GM23248 (cell line): ENCODE data around the gene RAPGEF3.

Source experiments
- EZH2 ChIP-seq: fragments of 200-600 bp; sonication (generic); IDR thresholded peaks from 2 replicates; pipeline ENCODE4 v1.6.1; 2018; ENCODE audit warnings: antibody characterized with exemption, mild to moderate bottlenecking; ENCODE audit not compliant: insufficient read depth, poor library complexity, severe bottlenecking
- EZH2phosphoT487 ChIP-seq: fragments of 200-600 bp; sonication (generic); IDR thresholded peaks from 2 replicates; pipeline ENCODE4 v1.6.1; 2018; ENCODE audit warnings: antibody characterized with exemption, moderate library complexity, mild to moderate bottlenecking, low read depth; ENCODE audit not compliant: insufficient read depth

DNA sequence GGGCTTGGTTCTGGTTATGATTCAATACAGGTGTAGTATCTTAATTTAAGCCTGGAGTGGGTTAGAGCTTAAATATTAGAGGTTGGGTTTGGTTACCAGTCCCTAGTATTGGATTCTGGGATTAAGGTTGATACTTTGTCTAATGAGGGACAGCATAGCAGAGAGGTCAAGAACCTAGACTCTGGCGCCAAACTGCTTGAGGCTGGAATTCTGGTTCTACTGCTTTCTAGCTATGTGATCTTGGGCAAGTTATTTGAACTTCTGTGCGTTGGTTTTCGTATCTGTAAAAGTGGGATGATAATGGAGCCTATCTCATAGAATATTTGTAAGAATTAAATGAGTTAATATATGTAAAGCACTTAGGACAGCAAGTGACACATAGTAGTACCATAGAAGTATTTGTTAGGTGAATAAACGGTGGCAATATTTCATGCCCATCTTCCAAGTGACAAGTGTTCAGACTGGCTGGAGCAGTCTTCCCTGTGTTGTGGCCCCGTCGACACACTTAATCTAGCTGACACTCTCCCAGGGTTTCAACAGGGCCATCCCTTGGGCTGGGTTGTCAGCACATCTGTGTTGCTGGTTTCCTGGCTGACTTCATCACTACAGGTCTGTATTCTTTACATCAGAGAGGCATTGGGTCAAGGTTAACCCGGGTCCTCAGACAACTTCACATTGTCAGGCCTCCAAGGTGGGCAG, 36.4 kb downstream of the RAPGEF3 start:
- TF ChIP-seq EZH2 (no peak), EZH2phosphoT487 (no peak)
